ENCODE results near the gene SULT1C2.

DNA sequence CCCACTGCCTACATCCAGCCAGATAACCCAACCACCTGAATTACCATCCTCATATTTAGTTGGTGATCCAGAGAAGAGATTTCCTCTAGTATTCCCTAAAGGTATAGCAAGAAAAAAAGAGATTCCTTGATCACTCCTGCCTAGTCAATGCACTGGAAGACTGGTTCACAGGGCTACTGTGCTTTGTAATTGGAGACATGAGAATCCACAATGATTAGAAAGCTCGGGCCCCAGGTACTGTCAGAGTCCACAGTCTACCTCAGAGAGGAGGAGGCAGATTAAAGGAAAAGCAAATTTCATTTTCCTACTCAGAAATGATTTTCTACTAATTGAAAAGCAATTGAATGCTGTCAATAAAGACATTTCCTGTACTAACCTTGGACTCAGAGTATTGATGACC lies 26.7 kb upstream of the SULT1C2 start:
- no peak for TF ChIP-seq ZNF70 (CRISPR knock-in tag; IDR thresholded peaks at IDR 0.05)
- no peak for TF ChIP-seq SNAI2 (CRISPR knock-in tag; IDR thresholded peaks at IDR 0.05)
- TF ChIP-seq ARNTL (CRISPR knock-in tag; IDR thresholded peaks at IDR 0.05; ENCODE audit: borderline replicate concordance, low read depth): no peak
- no peak for TF ChIP-seq RARB (CRISPR knock-in tag; IDR thresholded peaks at IDR 0.05)
- TF ChIP-seq, protein P1, sequence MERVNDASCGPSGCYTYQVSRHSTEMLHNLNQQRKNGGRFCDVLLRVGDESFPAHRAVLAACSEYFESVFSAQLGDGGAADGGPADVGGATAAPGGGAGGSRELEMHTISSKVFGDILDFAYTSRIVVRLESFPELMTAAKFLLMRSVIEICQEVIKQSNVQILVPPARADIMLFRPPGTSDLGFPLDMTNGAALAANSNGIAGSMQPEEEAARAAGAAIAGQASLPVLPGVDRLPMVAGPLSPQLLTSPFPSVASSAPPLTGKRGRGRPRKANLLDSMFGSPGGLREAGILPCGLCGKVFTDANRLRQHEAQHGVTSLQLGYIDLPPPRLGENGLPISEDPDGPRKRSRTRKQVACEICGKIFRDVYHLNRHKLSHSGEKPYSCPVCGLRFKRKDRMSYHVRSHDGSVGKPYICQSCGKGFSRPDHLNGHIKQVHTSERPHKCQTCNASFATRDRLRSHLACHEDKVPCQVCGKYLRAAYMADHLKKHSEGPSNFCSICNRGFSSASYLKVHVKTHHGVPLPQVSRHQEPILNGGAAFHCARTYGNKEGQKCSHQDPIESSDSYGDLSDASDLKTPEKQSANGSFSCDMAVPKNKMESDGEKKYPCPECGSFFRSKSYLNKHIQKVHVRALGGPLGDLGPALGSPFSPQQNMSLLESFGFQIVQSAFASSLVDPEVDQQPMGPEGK (CRISPR knock-in tag; IDR thresholded peaks at IDR 0.05; ENCODE audit: borderline replicate concordance): no peak
- TF ChIP-seq, protein P2, sequence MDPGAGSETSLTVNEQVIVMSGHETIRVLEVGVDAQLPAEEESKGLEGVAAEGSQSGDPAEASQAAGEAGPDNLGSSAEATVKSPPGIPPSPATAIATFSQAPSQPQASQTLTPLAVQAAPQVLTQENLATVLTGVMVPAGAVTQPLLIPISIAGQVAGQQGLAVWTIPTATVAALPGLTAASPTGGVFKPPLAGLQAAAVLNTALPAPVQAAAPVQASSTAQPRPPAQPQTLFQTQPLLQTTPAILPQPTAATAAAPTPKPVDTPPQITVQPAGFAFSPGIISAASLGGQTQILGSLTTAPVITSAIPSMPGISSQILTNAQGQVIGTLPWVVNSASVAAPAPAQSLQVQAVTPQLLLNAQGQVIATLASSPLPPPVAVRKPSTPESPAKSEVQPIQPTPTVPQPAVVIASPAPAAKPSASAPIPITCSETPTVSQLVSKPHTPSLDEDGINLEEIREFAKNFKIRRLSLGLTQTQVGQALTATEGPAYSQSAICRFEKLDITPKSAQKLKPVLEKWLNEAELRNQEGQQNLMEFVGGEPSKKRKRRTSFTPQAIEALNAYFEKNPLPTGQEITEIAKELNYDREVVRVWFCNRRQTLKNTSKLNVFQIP (CRISPR knock-in tag; IDR thresholded peaks at IDR 0.05; ENCODE audit: borderline replicate concordance, low read depth): no peak
- TF ChIP-seq, protein P3, sequence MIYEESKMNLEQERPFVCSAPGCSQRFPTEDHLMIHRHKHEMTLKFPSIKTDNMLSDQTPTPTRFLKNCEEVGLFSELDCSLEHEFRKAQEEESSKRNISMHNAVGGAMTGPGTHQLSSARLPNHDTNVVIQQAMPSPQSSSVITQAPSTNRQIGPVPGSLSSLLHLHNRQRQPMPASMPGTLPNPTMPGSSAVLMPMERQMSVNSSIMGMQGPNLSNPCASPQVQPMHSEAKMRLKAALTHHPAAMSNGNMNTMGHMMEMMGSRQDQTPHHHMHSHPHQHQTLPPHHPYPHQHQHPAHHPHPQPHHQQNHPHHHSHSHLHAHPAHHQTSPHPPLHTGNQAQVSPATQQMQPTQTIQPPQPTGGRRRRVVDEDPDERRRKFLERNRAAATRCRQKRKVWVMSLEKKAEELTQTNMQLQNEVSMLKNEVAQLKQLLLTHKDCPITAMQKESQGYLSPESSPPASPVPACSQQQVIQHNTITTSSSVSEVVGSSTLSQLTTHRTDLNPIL (CRISPR knock-in tag; IDR thresholded peaks at IDR 0.05; ENCODE audit: low read depth): no peak
- TF ChIP-seq, protein P4, sequence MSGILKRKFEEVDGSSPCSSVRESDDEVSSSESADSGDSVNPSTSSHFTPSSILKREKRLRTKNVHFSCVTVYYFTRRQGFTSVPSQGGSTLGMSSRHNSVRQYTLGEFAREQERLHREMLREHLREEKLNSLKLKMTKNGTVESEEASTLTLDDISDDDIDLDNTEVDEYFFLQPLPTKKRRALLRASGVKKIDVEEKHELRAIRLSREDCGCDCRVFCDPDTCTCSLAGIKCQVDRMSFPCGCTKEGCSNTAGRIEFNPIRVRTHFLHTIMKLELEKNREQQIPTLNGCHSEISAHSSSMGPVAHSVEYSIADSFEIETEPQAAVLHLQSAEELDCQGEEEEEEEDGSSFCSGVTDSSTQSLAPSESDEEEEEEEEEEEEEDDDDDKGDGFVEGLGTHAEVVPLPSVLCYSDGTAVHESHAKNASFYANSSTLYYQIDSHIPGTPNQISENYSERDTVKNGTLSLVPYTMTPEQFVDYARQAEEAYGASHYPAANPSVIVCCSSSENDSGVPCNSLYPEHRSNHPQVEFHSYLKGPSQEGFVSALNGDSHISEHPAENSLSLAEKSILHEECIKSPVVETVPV (CRISPR knock-in tag; IDR thresholded peaks at IDR 0.05): no peak
- TF ChIP-seq, protein P5, sequence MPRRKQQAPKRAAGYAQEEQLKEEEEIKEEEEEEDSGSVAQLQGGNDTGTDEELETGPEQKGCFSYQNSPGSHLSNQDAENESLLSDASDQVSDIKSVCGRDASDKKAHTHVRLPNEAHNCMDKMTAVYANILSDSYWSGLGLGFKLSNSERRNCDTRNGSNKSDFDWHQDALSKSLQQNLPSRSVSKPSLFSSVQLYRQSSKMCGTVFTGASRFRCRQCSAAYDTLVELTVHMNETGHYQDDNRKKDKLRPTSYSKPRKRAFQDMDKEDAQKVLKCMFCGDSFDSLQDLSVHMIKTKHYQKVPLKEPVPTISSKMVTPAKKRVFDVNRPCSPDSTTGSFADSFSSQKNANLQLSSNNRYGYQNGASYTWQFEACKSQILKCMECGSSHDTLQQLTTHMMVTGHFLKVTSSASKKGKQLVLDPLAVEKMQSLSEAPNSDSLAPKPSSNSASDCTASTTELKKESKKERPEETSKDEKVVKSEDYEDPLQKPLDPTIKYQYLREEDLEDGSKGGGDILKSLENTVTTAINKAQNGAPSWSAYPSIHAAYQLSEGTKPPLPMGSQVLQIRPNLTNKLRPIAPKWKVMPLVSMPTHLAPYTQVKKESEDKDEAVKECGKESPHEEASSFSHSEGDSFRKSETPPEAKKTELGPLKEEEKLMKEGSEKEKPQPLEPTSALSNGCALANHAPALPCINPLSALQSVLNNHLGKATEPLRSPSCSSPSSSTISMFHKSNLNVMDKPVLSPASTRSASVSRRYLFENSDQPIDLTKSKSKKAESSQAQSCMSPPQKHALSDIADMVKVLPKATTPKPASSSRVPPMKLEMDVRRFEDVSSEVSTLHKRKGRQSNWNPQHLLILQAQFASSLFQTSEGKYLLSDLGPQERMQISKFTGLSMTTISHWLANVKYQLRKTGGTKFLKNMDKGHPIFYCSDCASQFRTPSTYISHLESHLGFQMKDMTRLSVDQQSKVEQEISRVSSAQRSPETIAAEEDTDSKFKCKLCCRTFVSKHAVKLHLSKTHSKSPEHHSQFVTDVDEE (CRISPR knock-in tag; IDR thresholded peaks at IDR 0.05): no peak
- no peak for TF ChIP-seq ZC3H10 (CRISPR knock-in tag; IDR thresholded peaks at IDR 0.05)
- no peak for TF ChIP-seq ZFP30 (CRISPR knock-in tag; IDR thresholded peaks at IDR 0.05)
- TF ChIP-seq ZNF565 (CRISPR knock-in tag; conservative IDR thresholded peaks at IDR 0.05; ENCODE audit: low read depth): no peak
- no peak for TF ChIP-seq TCF4 (CRISPR knock-in tag; IDR thresholded peaks at IDR 0.05; ENCODE audit: borderline replicate concordance)
